ENCODE measurements around the gene PCP2.

PCP2 gene

GRCh38 chr19:7642295-7643030, 8.9 kb upstream of the PCP2 start:
- no peak overlapping the region for H3K27ac ChIP-seq
- TF ChIP-seq ZFX (IDR thresholded peaks at IDR 0.05) = no peak
- TF ChIP-seq, protein P1, sequence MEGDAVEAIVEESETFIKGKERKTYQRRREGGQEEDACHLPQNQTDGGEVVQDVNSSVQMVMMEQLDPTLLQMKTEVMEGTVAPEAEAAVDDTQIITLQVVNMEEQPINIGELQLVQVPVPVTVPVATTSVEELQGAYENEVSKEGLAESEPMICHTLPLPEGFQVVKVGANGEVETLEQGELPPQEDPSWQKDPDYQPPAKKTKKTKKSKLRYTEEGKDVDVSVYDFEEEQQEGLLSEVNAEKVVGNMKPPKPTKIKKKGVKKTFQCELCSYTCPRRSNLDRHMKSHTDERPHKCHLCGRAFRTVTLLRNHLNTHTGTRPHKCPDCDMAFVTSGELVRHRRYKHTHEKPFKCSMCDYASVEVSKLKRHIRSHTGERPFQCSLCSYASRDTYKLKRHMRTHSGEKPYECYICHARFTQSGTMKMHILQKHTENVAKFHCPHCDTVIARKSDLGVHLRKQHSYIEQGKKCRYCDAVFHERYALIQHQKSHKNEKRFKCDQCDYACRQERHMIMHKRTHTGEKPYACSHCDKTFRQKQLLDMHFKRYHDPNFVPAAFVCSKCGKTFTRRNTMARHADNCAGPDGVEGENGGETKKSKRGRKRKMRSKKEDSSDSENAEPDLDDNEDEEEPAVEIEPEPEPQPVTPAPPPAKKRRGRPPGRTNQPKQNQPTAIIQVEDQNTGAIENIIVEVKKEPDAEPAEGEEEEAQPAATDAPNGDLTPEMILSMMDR (conservative IDR thresholded peaks at IDR 0.05) = no peak

GRCh38 chr19:7641290-7642276, 8.1 kb upstream of the PCP2 start:
- no peak for TF ChIP-seq ZFX (IDR thresholded peaks at IDR 0.05)
- TF ChIP-seq, protein P1 (conservative IDR thresholded peaks at IDR 0.05) = no peak
- H3K27ac ChIP-seq = no peak overlapping the region

- TF ChIP-seq, protein P1 (conservative IDR thresholded peaks at IDR 0.05) = no peak
- no peak for TF ChIP-seq ZFX (IDR thresholded peaks at IDR 0.05)
- no peak overlapping the region for H3K27ac ChIP-seq
Measured at GRCh38 chr19:7640803-7641202, 7.3 kb upstream of the PCP2 start.

GRCh38 chr19:7639863-7640348, 6.4 kb upstream of the PCP2 start:
- H3K27ac ChIP-seq = no peak overlapping the region
- no peak for TF ChIP-seq ZFX (IDR thresholded peaks at IDR 0.05)
- TF ChIP-seq, protein P1 (conservative IDR thresholded peaks at IDR 0.05) = no peak

DNA sequence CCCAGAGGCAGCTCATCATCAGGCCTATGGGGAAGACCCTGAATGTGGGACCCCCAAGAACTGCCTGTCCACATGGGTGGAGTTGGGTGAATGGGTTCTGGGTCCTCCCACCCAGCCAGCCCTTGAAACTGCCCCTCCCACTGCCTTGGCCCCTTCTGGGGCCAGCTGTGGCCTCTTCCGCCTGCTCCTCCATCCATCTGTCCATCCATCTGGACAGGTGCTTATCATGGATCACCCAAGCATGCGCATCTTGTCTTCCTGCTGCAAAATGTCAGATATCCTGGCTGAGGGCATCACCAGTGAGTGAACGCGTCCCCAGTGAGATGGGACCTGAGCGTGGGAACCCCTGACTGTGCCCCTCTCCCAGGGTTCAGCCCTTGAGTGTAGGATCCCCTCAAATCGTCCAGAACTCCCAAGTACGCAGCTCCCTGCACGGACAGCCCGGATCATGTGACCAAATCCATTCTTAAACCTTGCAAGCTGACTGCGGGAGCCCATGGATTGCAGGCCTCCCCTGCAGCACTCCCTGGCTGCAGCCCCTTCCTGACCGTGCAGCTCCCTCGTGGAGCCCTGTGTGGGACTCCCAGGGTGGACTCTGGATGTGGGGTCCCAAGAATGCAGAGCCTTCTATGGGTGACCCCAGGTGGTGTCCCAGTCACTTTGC, 5.4 kb upstream of the PCP2 start:
- no peak for TF ChIP-seq ZFX (IDR thresholded peaks at IDR 0.05)
- TF ChIP-seq, protein P1 (conservative IDR thresholded peaks at IDR 0.05) = no peak
- no peak overlapping the region for H3K27ac ChIP-seq

DNA sequence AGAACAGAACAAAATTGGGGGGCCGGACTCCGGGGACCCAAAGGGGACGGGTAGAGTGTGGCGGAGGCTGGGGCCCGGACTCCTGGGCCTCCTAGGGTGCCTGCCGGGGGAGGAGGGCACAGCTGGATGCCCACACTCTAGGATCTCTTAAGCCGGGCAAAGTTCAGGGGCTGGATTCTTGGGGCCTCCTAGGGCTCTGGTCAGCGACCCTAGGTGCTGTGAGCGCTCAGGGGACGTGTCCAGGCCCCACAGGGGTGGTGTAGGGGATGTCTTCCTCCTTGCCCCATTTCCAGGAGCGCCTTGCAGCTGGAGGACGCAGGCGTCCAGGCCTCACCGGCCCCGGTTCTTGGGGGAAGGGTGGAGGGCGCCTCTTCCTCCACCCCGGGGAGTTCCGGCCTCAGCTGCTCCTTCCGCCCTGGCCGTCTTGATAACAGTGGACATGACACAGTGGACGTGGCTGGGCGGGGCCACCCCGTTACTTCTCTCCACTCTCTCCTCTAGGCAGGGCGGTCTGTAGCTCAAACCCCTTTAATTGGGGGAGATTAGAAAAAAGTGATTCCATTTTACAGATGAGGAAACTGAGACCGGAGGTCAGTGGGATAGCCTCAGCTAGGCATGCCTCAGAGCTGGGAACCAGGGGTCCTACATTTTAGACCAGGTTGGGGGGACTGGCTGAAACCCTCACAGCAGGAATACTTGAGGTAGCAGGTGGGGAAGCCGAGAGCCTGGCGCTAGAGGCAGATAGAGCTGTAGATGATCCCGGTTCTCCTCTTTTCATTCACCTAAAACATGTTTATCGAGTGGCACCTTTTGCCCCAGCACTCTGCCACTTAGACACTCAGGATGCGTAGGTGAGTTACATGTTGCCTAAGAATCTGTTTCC, 4.1 kb upstream of the PCP2 start:
- TF ChIP-seq, protein P1 (conservative IDR thresholded peaks at IDR 0.05) = no peak
- peak; percentile 53; the same call in 1 of the 2 replicates for TF ChIP-seq ZFX (IDR thresholded peaks at IDR 0.05)
- H3K27ac ChIP-seq = peak overlapping the region; percentile 79
